Erythroblast (primary cell): ENCODE results near the gene GPHN.
"Not testable (repeated sequence)": the region's sequence is repeated elsewhere in the genome, so short reads cannot be mapped to it uniquely, and the experiment has no call there.

Experiments used
- DNase-seq, 2 experiments: peaks; one replicate each; lab custom pipeline; 2025; lab: John Stamatoyannopoulos, UW
- GATA1 ChIP-seq: IDR thresholded peaks from 2 replicates; pipeline ENCODE4 v1.6.1; 2011; ENCODE audit warnings: low read depth, mild to moderate bottlenecking, control low read depth, low read length, moderate library complexity
- POLR2A ChIP-seq: IDR thresholded peaks from 2 replicates; pipeline ENCODE4 v1.6.1; 2011; ENCODE audit warnings: mild to moderate bottlenecking, low read length

GPHN gene

GRCh38 chr14:66511849-66512248 is 3.9 kb downstream of the GPHN start:
- TF ChIP-seq GATA1 (no peak), POLR2A (no peak)
- DNase-seq = no peak

GRCh38 chr14:66514213-66514612 is 6.3 kb downstream of the GPHN start:
- TF ChIP-seq POLR2A (no peak), GATA1 (no peak)
- no peak for DNase-seq

- TF ChIP-seq GATA1 (no peak), POLR2A (no peak)
- no peak for DNase-seq
Observed at GRCh38 chr14:66530526-66530925, 22.6 kb downstream of the GPHN start.

GRCh38 chr14:66539034-66539433 is 31.1 kb downstream of the GPHN start:
- TF ChIP-seq POLR2A = no peak
- TF ChIP-seq GATA1 = no peak
- DNase-seq = no peak

DNA sequence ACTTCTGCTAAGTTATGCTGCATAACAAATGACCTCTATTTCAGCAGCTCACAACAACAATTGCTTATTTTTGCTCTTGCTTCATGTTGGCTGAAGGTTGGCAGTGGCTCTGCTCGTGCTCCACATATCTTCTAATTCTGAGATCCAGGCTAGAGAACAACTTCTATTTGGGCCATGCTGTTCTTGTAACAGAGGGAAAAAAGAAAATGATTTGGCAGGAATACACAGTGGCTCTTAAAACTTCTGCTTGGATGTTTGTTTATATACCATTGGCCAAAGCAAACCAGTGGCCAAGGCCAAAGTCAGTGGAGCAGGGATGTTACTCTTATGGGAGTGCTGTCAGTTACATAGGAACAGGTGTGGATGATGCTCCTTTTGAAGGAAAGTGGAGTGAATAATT is 32.1 kb downstream of the GPHN start:
- DNase-seq = no peak
- TF ChIP-seq GATA1 = no peak
- TF ChIP-seq POLR2A = no peak

DNA sequence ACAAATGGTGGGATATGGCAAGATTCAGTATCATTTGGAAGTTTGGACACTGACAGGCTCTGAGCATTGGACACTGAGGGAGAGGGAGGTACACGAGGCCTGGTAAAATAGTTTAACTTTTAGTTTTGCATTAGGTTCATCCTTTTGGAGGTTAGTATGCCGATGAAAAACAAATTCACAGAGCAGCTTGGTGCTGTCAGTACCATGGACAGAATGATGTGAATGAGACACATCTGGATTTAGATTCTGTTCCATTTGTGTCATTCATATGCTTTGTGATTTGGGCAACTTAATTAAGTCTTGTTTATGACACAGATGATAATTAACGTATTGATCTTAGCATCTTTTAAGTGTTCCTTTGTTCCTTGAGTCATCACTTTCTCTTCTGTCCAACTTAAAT is 33.7 kb downstream of the GPHN start:
- no peak for TF ChIP-seq GATA1
- no peak for TF ChIP-seq POLR2A
- DNase-seq = no peak

DNA sequence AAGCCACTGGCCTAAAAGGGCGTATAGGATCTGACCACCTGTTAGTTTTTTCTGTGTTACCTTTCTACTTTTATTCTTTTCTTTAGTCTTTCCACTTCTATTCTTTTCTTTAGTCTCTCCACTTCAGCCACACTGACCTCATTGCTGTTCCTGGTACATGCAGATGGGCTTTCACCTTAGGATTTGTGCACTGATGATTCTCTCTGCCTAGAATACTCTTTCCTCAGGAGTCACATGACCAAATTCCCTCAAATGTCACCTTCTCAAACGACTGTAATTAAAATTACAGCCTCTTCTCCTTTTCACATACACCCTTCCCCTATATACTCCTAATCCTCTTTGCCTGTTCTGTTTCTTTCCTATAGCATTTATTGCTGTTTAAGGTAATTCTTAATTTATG is 36.0 kb downstream of the GPHN start:
- DNase-seq = no peak
- TF ChIP-seq GATA1 (no peak), POLR2A (no peak)

- not testable (repeated sequence) for DNase-seq
Observed at GRCh38 chr14:66545191-66545590, 37.2 kb downstream of the GPHN start.

- not testable (repeated sequence) for DNase-seq
Observed at GRCh38 chr14:66545751-66546150, 37.8 kb downstream of the GPHN start.

DNA sequence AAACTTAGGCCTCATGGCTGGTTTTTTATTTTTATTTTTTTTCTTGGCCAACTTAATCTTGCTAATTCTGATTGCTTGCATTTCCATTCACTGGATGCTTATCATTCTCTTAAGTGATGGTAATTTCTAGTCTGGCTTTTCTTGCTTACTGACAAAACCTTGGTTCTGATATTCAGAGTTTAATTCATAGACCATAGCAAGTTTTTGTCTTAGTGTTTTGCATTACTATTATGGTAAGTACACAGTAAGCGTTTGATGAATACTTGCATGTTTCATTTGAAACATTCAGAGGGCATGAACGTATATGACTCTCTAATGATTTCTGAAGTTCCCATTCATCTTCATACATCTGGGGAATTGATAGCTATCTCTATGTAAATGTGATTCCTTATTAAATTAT is 55.8 kb downstream of the GPHN start:
- TF ChIP-seq GATA1 (no peak), POLR2A (no peak)

GRCh38 chr14:66568220-66568619 is 60.3 kb downstream of the GPHN start:
- TF ChIP-seq POLR2A (no peak), GATA1 (no peak)
- no peak for DNase-seq

More for the DNA sequence above, 55.8 kb downstream of the GPHN start:
- no peak for DNase-seq

- DNase-seq = no peak
- TF ChIP-seq GATA1 = no peak
- no peak for TF ChIP-seq POLR2A
Observed at GRCh38 chr14:66572826-66573225, 64.9 kb downstream of the GPHN start.

DNA sequence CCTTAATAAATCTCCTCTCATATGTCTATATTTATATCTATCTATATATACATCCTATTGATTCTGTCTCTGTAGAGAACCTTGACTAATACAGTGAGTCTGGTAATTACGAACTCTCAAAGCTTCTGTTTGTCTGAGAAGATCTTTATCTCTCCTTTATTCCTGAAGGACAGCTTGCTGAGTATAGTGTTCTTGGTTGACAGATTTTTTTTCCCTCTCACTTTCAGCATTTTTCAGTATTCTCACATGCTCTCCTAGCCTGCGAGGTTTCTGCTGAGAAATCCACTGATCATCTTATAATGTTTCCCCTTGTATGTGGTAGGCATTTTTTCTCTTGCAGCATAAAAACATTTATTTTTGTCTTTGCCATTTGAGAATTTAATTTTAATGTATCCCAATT is 67.1 kb downstream of the GPHN start:
- DNase-seq = no peak
- TF ChIP-seq GATA1 = no peak
- no peak for TF ChIP-seq POLR2A

GRCh38 chr14:66575939-66576338 is 68.0 kb downstream of the GPHN start:
- TF ChIP-seq GATA1 = no peak
- TF ChIP-seq POLR2A = no peak
- DNase-seq = no peak

DNA sequence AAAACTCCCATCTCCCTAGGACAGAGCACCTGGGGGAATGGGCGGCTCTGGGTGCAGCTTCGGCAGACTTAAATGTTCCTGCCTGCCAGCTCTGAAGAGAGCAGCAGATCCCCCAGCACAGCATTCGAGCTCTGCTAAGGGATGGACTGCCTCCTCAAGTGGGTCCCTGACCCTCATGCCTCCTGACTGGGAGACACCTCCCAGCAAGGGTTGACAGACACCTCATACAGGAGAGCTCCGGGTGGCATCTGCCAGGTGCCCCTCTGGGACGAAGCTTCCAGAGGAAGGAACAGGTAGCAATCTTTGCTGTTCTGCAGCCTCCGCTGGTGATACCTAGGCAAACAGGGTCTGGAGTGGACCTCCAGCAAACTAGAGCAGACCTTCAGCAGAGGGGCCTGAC is 79.8 kb downstream of the GPHN start:
- not testable (repeated sequence) for DNase-seq

DNA sequence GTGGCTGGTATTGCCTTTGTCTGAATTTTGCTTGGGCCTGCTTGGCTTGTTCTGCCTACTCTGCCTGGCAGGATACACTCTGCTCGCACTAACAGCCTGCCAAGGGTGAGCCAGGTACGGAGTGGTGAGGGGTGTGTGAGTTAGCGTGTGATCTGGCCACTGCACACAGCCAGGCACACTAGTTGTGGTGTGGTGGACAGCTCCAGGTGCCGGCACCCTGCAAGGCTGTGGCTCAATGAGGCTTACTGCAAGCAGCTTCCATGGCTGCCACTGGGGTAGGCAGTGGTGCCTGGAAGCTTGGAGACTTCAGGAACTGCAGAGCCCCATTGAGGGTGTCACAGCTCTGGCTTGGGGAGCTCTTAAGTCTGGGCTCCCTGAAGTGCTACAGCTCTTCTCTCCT is 87.4 kb downstream of the GPHN start:
- no peak for DNase-seq
- no peak for TF ChIP-seq GATA1
- no peak for TF ChIP-seq POLR2A
